ENCODE measurements around the gene MEF2D.

MEF2D gene

DNA sequence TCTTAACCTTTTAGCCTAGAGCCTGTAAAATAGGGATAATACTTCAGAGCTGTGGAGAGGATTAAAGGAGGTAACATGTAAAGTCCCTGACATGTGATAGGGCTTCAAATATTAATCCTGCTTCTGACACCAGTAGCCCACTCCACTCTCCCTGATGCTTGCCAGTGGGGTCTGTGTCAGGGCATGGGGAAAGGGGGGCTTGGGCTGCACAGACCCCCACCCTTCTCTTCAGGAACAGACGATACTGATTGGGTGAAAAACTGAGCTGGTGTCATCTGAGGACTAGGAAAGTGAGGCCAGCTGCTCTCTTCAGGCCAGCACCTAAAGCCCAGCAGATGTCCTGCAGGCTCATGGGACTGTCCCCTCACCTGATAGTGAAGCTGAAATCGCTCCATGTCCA, 27.0 kb upstream of the MEF2D start:
- DNase-seq (ENCODE audit: low spot score) (no peak), ATAC-seq (ENCODE audit: low read depth) (no peak)
- Histone ChIP-seq H3K27me3 (ENCODE audit: insufficient read depth, poor library complexity, severe bottlenecking) (no peaks in the 10 kb centered on the region), H3K4me1 (ENCODE audit: insufficient read depth, poor library complexity, severe bottlenecking) (no peaks in the 10 kb centered on the region), H3K9me3 (ENCODE audit: severe bottlenecking) (no peaks in the 10 kb centered on the region), H3K27ac (ENCODE audit: poor library complexity, severe bottlenecking) (no peak overlapping the region), H3K36me3 (ENCODE audit: low read depth) (peaks cover 57% of the 10 kb centered on the region), H3K4me3 (ENCODE audit: severe bottlenecking) (no peak overlapping the region)
- TF ChIP-seq, protein P1, sequence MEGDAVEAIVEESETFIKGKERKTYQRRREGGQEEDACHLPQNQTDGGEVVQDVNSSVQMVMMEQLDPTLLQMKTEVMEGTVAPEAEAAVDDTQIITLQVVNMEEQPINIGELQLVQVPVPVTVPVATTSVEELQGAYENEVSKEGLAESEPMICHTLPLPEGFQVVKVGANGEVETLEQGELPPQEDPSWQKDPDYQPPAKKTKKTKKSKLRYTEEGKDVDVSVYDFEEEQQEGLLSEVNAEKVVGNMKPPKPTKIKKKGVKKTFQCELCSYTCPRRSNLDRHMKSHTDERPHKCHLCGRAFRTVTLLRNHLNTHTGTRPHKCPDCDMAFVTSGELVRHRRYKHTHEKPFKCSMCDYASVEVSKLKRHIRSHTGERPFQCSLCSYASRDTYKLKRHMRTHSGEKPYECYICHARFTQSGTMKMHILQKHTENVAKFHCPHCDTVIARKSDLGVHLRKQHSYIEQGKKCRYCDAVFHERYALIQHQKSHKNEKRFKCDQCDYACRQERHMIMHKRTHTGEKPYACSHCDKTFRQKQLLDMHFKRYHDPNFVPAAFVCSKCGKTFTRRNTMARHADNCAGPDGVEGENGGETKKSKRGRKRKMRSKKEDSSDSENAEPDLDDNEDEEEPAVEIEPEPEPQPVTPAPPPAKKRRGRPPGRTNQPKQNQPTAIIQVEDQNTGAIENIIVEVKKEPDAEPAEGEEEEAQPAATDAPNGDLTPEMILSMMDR (IDR thresholded peaks at IDR 0.05; ENCODE audit: poor library complexity, severe bottlenecking): no peak

DNA sequence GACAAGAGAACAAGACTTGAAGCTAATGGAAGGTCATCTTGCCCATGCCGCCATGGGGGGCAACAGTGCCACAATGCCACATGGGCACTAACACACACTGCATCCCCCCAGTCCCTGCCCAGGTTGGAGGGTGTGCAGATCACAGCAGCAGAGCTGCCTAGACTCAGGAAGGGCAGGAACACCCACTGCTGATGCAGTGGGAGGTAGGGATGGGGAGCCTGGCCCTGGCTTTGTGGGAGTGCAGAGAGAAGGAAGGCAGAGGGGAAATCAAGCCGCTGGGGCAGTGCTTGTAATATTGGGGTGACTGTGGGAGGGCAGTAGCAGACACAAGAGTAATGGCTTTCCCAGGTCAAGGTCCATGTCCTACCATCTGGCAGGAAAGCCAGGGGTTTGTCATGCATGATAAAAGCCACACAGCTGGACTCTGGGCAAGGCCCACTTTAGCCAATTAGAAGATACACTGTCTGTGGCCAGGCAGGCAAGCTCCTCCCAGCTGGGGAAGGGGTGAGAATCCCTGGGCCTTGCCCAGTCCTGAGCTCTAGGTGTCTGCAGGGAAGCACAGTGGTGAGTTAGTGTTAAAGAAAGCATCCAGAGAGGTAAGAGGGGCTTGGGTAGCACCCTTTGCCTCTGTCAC, 25.4 kb upstream of the MEF2D start:
- TF ChIP-seq, protein P1 (IDR thresholded peaks at IDR 0.05; ENCODE audit: poor library complexity, severe bottlenecking): no peak
- no peak for DNase-seq (ENCODE audit: low spot score)
- Histone ChIP-seq H3K36me3 (ENCODE audit: low read depth) (peaks cover 48% of the 10 kb centered on the region), H3K4me1 (ENCODE audit: insufficient read depth, poor library complexity, severe bottlenecking) (no peaks in the 10 kb centered on the region), H3K9me3 (ENCODE audit: severe bottlenecking) (no peaks in the 10 kb centered on the region), H3K4me3 (ENCODE audit: severe bottlenecking) (no peak overlapping the region), H3K27ac (ENCODE audit: poor library complexity, severe bottlenecking) (no peak overlapping the region), H3K27me3 (ENCODE audit: insufficient read depth, poor library complexity, severe bottlenecking) (no peaks in the 10 kb centered on the region)
- ATAC-seq (ENCODE audit: low read depth): no peak; the same call in 2 of the 3 replicates

DNA sequence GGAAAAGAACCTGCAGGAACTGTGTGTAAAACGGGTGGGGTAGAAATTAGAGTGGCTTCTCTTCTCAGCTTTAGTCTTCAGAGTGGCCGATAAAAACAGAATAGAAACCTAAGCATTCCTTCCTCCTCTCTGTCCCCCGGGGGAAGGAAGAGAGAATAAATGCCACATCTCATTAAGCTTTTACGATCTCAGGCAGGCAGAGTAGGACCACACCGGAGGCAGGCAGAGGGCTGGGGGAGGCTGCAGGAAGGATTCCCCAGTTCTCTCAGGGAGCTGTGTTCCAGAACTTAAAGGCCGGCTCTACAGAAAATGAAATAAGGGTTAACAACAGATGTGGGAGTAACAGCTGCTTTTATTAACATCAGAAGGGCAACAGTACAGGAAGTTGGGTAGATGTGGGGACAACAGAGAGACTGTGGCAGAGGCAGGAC, 24.5 kb upstream of the MEF2D start:
- H3K36me3 ChIP-seq (ENCODE audit: low read depth): peaks cover 39% of the 10 kb centered on the region
- TF ChIP-seq, protein P1 (IDR thresholded peaks at IDR 0.05; ENCODE audit: poor library complexity, severe bottlenecking): no peak
- no peaks in the 10 kb centered on the region for H3K4me1 ChIP-seq (ENCODE audit: insufficient read depth, poor library complexity, severe bottlenecking)
- no peaks in the 10 kb centered on the region for H3K27me3 ChIP-seq (ENCODE audit: insufficient read depth, poor library complexity, severe bottlenecking)
- peaks cover 3% of the 10 kb centered on the region for H3K9me3 ChIP-seq (ENCODE audit: severe bottlenecking)
- DNase-seq (ENCODE audit: low spot score): no peak
- H3K4me3 ChIP-seq (ENCODE audit: severe bottlenecking): no peak overlapping the region
- H3K27ac ChIP-seq (ENCODE audit: poor library complexity, severe bottlenecking): no peak overlapping the region
- no peak for ATAC-seq (ENCODE audit: low read depth)

DNA sequence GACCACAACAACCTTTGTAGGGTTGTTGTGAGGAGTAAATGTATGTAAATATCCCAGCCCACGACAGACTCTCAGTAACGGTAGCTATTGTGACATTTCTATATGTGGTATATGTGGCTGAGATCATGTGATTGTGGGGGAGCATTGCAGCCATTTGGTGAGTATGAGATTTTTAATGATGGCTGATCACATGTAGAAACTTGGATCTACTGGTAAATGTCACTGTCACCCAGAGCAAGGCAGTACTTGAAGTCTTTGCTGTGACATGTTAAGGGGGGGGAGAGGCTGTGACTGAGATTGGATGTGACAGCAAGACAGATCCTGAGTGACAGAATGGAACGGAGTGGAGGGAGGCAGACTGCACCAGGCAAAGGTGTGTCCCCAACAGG, 23.9 kb upstream of the MEF2D start:
- ATAC-seq (ENCODE audit: low read depth) (no peak), DNase-seq (ENCODE audit: low spot score) (no peak)
- Histone ChIP-seq H3K4me1 (ENCODE audit: insufficient read depth, poor library complexity, severe bottlenecking) (no peaks in the 10 kb centered on the region), H3K36me3 (ENCODE audit: low read depth) (peaks cover 36% of the 10 kb centered on the region), H3K4me3 (ENCODE audit: severe bottlenecking) (no peak overlapping the region), H3K27ac (ENCODE audit: poor library complexity, severe bottlenecking) (no peak overlapping the region), H3K9me3 (ENCODE audit: severe bottlenecking) (peaks cover 3% of the 10 kb centered on the region), H3K27me3 (ENCODE audit: insufficient read depth, poor library complexity, severe bottlenecking) (no peaks in the 10 kb centered on the region)
- TF ChIP-seq, protein P1 (IDR thresholded peaks at IDR 0.05; ENCODE audit: poor library complexity, severe bottlenecking): no peak

DNA sequence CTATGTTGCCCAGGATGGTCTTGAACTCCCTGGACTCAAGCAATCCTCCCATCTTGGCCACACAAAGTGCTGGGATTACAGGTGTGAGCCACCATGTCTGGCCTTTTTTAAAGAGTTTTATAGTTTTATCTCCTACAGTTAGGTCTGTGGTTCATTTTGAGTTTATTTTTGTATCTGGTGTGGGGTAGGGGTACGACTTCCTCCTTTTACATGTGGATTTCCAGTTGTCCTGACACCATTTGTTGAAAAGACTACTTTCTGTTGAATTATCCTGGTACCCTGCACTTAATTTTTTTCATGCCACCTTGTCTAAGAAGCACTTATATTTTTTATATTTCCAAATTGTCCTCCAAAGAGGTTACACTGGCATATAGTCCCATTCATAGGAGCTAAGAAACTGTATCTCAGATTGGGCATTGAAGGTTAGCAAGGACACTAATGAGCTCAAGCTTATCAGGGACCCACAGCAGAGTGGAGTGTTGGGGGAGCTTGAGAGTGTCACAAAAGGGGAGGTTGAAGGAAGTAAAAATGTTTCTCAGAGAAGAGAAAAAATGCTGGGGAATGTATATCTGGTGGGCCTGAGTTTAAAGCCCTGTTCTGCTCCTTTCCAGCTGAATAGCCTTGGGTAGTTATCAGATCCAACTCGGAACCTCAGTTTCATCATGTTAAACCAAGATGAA, 23.4 kb upstream of the MEF2D start:
- DNase-seq (ENCODE audit: low spot score): no peak
- H3K36me3 ChIP-seq (ENCODE audit: low read depth): peaks cover 31% of the 10 kb centered on the region
- H3K9me3 ChIP-seq (ENCODE audit: severe bottlenecking): peaks cover 3% of the 10 kb centered on the region
- TF ChIP-seq, protein P1 (IDR thresholded peaks at IDR 0.05; ENCODE audit: poor library complexity, severe bottlenecking): no peak
- no peak overlapping the region for H3K4me3 ChIP-seq (ENCODE audit: severe bottlenecking)
- H3K4me1 ChIP-seq (ENCODE audit: insufficient read depth, poor library complexity, severe bottlenecking): no peaks in the 10 kb centered on the region
- ATAC-seq (ENCODE audit: low read depth): no peak
- no peak overlapping the region for H3K27ac ChIP-seq (ENCODE audit: poor library complexity, severe bottlenecking)
- no peaks in the 10 kb centered on the region for H3K27me3 ChIP-seq (ENCODE audit: insufficient read depth, poor library complexity, severe bottlenecking)
